Measurements from ENCODE around the gene IFI35.

GRCh38 chr17:42985225-42985624, 21.4 kb upstream of the IFI35 start:
- TF ChIP-seq EP300 (IDR thresholded peaks at IDR 0.05) (no peak), CTCF (IDR thresholded peaks at IDR 0.05) (no peak), POLR2A (IDR thresholded peaks at IDR 0.05; ENCODE audit: low read depth) (no peak)

All from esophagus muscularis mucosa (tissue), 4 donors.